HepG2 (cell line): ENCODE results near the gene P3H3. TPM values are rescaled to one million over a fixed set of nuclear protein-coding genes. Genes with fewer than 3 reads are reported as not detected.

Experiments
- AKAP8 ChIP-seq: sonication (generic); formaldehyde crosslinking; IDR thresholded peaks from 2 replicates; pipeline ENCODE4 v1.5.1; 2020; ENCODE audit warnings: mild to moderate bottlenecking, missing genetic modification reagents
- ATF7 ChIP-seq, 2 experiments: fragments of 450-650 bp in 1 of 2; sonication (generic) in 1 of 2; formaldehyde crosslinking in 1 of 2; IDR thresholded peaks; 2 replicates each; pipeline versions ENCODE4 v1.4.0 to v1.6.1; 2016 to 2020; ENCODE audit warnings: antibody characterized with exemption in 1 of 2, mild to moderate bottlenecking in 1 of 2, missing genetic modification reagents in 1 of 2
- ATM ChIP-seq: fragments of 450-650 bp; IDR thresholded peaks from 2 replicates; pipeline ENCODE4 v1.7.1; 2017; ENCODE audit warnings: mild to moderate bottlenecking, borderline replicate concordance
- CBX5 ChIP-seq: sonication (generic); formaldehyde crosslinking; IDR thresholded peaks from 2 replicates; pipeline ENCODE4 v1.4.0; 2020; ENCODE audit warnings: missing genetic modification reagents, borderline replicate concordance
- DR1 ChIP-seq: sonication (generic); formaldehyde crosslinking; IDR thresholded peaks from 2 replicates; pipeline ENCODE4 v1.8.0; 2021; ENCODE audit warnings: mild to moderate bottlenecking, missing genetic modification reagents, inconsistent platforms
- FIP1L1 ChIP-seq: fragments of 200-400 bp; formaldehyde crosslinking; IDR thresholded peaks from 2 replicates; pipeline ENCODE4 v1.6.1; 2018; ENCODE audit warnings: low read depth, mild to moderate bottlenecking, low read length, moderate library complexity, borderline replicate concordance; ENCODE audit not compliant: insufficient read depth
- FLYWCH1 ChIP-seq: sonication (generic); formaldehyde crosslinking; IDR thresholded peaks from 2 replicates; pipeline ENCODE4 v1.8.1; 2023; ENCODE audit warnings: mild to moderate bottlenecking, missing genetic modification reagents
- GPN1 ChIP-seq: sonication (generic); formaldehyde crosslinking; IDR thresholded peaks from 2 replicates; pipeline ENCODE4 v1.5.1; 2020; ENCODE audit warnings: missing genetic modification reagents, borderline replicate concordance
- HDAC1 ChIP-seq: sonication (generic); formaldehyde crosslinking; IDR thresholded peaks from 2 replicates; pipeline ENCODE4 v1.5.1; 2020; ENCODE audit warnings: mild to moderate bottlenecking, missing genetic modification reagents
- KDM5A ChIP-seq: fragments of 200-600 bp; sonication (generic); IDR thresholded peaks from 2 replicates; pipeline ENCODE4 v1.7.0; 2018; ENCODE audit warnings: antibody characterized with exemption, mild to moderate bottlenecking, low read length, borderline replicate concordance
- PBX3 ChIP-seq: sonication (generic); formaldehyde crosslinking; IDR thresholded peaks from 2 replicates; pipeline ENCODE4 v1.8.1; 2023; ENCODE audit warnings: missing genetic modification reagents, inconsistent platforms, borderline replicate concordance
- POGK ChIP-seq: sonication (generic); formaldehyde crosslinking; conservative IDR thresholded peaks from 2 replicates; pipeline ENCODE4 v1.8.0; 2022; ENCODE audit warnings: mild to moderate bottlenecking, moderate library complexity, missing genetic modification reagents
- POLR2A ChIP-seq, 2 experiments: IDR thresholded peaks; 2 replicates each; pipeline ENCODE4 v1.6.1; 2011; ENCODE audit warnings: low read depth in 2 of 2, low read length in 2 of 2, mild to moderate bottlenecking in 1 of 2, moderate library complexity in 1 of 2; ENCODE audit not compliant: insufficient read depth in 1 of 2
- RAD51 ChIP-seq: fragments of 450-650 bp; IDR thresholded peaks from 2 replicates; pipeline ENCODE4 v1.6.1; 2016; ENCODE audit warnings: borderline replicate concordance
- RBAK ChIP-seq: sonication (generic); formaldehyde crosslinking; IDR thresholded peaks from 2 replicates; pipeline ENCODE4 v1.5.1; 2020; ENCODE audit warnings: mild to moderate bottlenecking, missing genetic modification reagents
- TBP ChIP-seq: sonication (generic); formaldehyde crosslinking; IDR thresholded peaks from 2 replicates; pipeline ENCODE4 v1.5.0; 2020; ENCODE audit warnings: missing genetic modification reagents
- ZNF253 ChIP-seq: sonication (generic); formaldehyde crosslinking; IDR thresholded peaks from 2 replicates; pipeline ENCODE4 v1.8.0; 2022; ENCODE audit warnings: mild to moderate bottlenecking, missing genetic modification reagents, borderline replicate concordance
- ZNF33A ChIP-seq: sonication (generic); formaldehyde crosslinking; IDR thresholded peaks from 2 replicates; pipeline ENCODE4 v1.5.1; 2020; ENCODE audit warnings: missing genetic modification reagents, mild to moderate bottlenecking, moderate library complexity, borderline replicate concordance
- ZNF790 ChIP-seq: sonication (generic); formaldehyde crosslinking; IDR thresholded peaks from 2 replicates; pipeline ENCODE4 v1.8.0; 2022; ENCODE audit warnings: missing genetic modification reagents, mild to moderate bottlenecking, borderline replicate concordance
- ZNF792 ChIP-seq: IDR thresholded peaks from 2 replicates; pipeline ENCODE4 v1.6.1; 2016
- ZSCAN30 ChIP-seq: sonication (generic); formaldehyde crosslinking; IDR thresholded peaks from 2 replicates; pipeline ENCODE4 v1.5.0; 2020; ENCODE audit warnings: mild to moderate bottlenecking, missing genetic modification reagents
- polyA plus RNA-seq, 8 experiments: library from polyadenylated mRNA; depleted of rRNA in 3 of 8; stranded (reverse) in 7 of 8; unstranded in 1 of 8; fragments of >200 nt; fragmentation: Illumina TruSeq in 4 of 8; extraction: Trizol in 4 of 8; gene quantifications; 2 replicates each; pipeline versions ENCODE4 v1.2.1 to v1.2.3, GENCODE V29; 2011 to 2016; ENCODE audit warnings: low read depth in 4 of 8, missing spikeins in 1 of 8, mixed read lengths in 1 of 8; ENCODE audit not compliant: insufficient read depth in 1 of 8
- total RNA-seq, 5 experiments: library from RNA; depleted of rRNA; stranded (reverse); fragments of >200 nt; fragmentation: Illumina TruSeq; extraction: Trizol; gene quantifications; 2 replicates each; pipeline ENCODE4 v1.2.3, GENCODE V29; 2016; ENCODE audit warnings: low read depth in 1 of 5
- TF ChIP-seq, protein P1 (sequence below): sonication (generic); formaldehyde crosslinking; IDR thresholded peaks from 2 replicates; pipeline ENCODE4 v1.5.0; 2020; ENCODE audit warnings: mild to moderate bottlenecking, missing genetic modification reagents
- TF ChIP-seq, protein P2 (sequence below): IDR thresholded peaks from 2 replicates; pipeline ENCODE4 v1.6.1; 2016; ENCODE audit warnings: control low read depth

P3H3 gene
- total and polyA plus RNA-seq, 2 of the 13 experiments (the other 11 are each of a cell fraction or from before 2014, with no cell fraction given) = 20.1 to 20.5 TPM

DNA sequence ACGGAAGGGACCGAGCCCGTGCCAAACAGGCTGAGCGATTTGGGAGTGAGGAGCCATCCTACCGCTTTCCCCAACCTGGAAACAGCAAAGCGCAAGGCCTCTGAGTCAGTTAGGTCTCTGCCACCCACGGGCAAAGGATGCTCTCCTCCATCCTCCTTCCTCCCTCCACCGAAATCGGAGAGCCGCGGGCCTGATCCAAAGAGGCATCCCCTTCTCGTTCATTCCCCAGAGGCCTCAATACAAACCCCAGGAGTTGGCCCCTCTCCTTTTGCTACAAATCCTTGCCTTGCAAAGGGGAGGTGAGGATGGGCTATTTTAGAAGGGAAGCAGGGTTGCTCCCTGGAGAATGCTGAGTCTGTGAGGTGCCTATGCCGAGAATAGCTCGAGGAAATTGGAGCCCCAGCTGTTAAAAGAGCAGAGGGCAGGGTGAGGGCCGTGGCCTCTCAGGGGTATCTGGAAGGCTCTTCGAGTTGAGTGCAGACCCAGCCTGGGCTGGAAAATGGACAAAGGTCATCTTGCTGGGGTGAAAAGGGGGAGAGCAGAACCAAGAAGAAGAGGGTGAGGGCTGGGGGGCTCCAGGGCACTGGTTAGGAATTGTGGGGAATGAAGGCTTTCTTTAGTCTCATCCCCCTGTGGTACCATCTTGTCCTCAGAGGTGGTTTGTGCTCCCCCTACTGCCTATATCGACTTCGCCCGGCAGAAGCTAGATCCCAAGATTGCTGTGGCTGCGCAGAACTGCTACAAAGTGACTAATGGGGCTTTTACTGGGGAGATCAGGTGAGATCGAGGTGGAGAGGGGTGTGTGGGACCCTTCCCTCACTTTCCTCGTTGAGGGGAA, 40.2 kb downstream of the P3H3 start (continued):
- TF ChIP-seq, protein P1, sequence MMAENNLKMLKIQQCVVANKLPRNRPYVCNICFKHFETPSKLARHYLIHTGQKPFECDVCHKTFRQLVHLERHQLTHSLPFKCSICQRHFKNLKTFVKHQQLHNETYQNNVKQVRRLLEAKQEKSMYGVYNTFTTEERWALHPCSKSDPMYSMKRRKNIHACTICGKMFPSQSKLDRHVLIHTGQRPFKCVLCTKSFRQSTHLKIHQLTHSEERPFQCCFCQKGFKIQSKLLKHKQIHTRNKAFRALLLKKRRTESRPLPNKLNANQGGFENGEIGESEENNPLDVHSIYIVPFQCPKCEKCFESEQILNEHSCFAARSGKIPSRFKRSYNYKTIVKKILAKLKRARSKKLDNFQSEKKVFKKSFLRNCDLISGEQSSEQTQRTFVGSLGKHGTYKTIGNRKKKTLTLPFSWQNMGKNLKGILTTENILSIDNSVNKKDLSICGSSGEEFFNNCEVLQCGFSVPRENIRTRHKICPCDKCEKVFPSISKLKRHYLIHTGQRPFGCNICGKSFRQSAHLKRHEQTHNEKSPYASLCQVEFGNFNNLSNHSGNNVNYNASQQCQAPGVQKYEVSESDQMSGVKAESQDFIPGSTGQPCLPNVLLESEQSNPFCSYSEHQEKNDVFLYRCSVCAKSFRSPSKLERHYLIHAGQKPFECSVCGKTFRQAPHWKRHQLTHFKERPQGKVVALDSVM (CRISPR knock-in tag) = 0 out of 2 replicates have a peak, but pooled peaks have one; percentile 3
- TF ChIP-seq POGK (CRISPR knock-in tag) = no peak
- no peak for TF ChIP-seq PBX3 (CRISPR knock-in tag)
- no peak for TF ChIP-seq ZSCAN30
- no peak for TF ChIP-seq ZNF33A (CRISPR knock-in tag)
- TF ChIP-seq RAD51 = no peak
- TF ChIP-seq HDAC1 (CRISPR knock-in tag) = peak; percentile 23; the same call in 1 of the 2 replicates
- TF ChIP-seq FIP1L1 = no peak
- TF ChIP-seq CBX5 (CRISPR knock-in tag) = no peak
- TF ChIP-seq DR1 (CRISPR knock-in tag) = 0 out of 2 replicates have a peak, but pooled peaks have one; percentile 29
- TF ChIP-seq KDM5A = 0 out of 2 replicates have a peak, but pooled peaks have one; percentile 22
- TF ChIP-seq GPN1 (CRISPR knock-in tag) = no peak
- peak in 1 of 2 experiments; percentile 9; a peak in 1 of 4 replicates for TF ChIP-seq POLR2A (IDR thresholded peaks at IDR 0.05; ENCODE audit: insufficient read depth in 1 of 2, low read depth in 2 of 2, low read length in 2 of 2)
- TF ChIP-seq ZNF792 (CRISPR knock-in tag) = 0 out of 2 replicates have a peak, but pooled peaks have one; percentile 6
- no peak for TF ChIP-seq ATM
- no peak for TF ChIP-seq RBAK (CRISPR knock-in tag)
- no peak for TF ChIP-seq ATF7 (IDR thresholded peaks at IDR 0.05)
- TF ChIP-seq ATF7 (CRISPR knock-in tag; IDR thresholded peaks at IDR 0.05) = 0 out of 2 replicates have a peak, but pooled peaks have one; percentile 31
- no peak for TF ChIP-seq TBP (CRISPR knock-in tag)
- TF ChIP-seq, protein P2, sequence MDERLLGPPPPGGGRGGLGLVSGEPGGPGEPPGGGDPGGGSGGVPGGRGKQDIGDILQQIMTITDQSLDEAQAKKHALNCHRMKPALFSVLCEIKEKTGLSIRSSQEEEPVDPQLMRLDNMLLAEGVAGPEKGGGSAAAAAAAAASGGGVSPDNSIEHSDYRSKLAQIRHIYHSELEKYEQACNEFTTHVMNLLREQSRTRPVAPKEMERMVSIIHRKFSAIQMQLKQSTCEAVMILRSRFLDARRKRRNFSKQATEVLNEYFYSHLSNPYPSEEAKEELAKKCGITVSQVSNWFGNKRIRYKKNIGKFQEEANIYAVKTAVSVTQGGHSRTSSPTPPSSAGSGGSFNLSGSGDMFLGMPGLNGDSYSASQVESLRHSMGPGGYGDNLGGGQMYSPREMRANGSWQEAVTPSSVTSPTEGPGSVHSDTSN = no peak
- no peak for TF ChIP-seq ZNF253 (CRISPR knock-in tag)
- no peak for TF ChIP-seq FLYWCH1 (CRISPR knock-in tag)
- TF ChIP-seq AKAP8 (CRISPR knock-in tag) = peak; percentile 79
- TF ChIP-seq ZNF790 (CRISPR knock-in tag) = no peak
